HUDEP-2 (cell line): Measurements from ENCODE around the gene XKR7.
"Not testable (repeated sequence)": the region's sequence is repeated elsewhere in the genome, so short reads cannot be mapped to it uniquely, and the experiment has no call there.

Source experiments
- DNase-seq, 76 experiments: peaks; one replicate each; lab custom pipeline; 2025; ENCODE audit not compliant: unreplicated experiment in 76 of 76; lab: John Stamatoyannopoulos, UW

Gene XKR7

GRCh38 chr20:31967830-31968249 is at the start of gene XKR7:
Gene XKR7, plus strand, starts transcription at chr20:31968151. Its CDS starts 25 bp downstream, at chr20:31968176.
- DNase-seq = peak in 2 of 76 experiments; percentile 19 to 24

GRCh38 chr20:31918466-31919105 is 49.4 kb upstream of the XKR7 start:
- no peak for DNase-seq

- no peak for DNase-seq
Observed at GRCh38 chr20:31919410-31920155, 48.4 kb upstream of the XKR7 start.

- DNase-seq = peak in 1 of 76 experiments; percentile 10
Observed at GRCh38 chr20:31920275-31920855, 47.6 kb upstream of the XKR7 start.

- DNase-seq = not testable (repeated sequence)
Observed at GRCh38 chr20:31921480-31921879, 46.5 kb upstream of the XKR7 start.

GRCh38 chr20:31922181-31922580 is 45.8 kb upstream of the XKR7 start:
- no peak for DNase-seq

- no peak for DNase-seq
Observed at GRCh38 chr20:31922588-31922987, 45.4 kb upstream of the XKR7 start.

GRCh38 chr20:31923388-31924331 is 44.3 kb upstream of the XKR7 start:
- no peak for DNase-seq

- DNase-seq = no peak
Observed at GRCh38 chr20:31924561-31924960, 43.4 kb upstream of the XKR7 start.

GRCh38 chr20:31925631-31926030 is 42.3 kb upstream of the XKR7 start:
- no peak for DNase-seq

- DNase-seq = no peak
Observed at GRCh38 chr20:31926493-31926892, 41.5 kb upstream of the XKR7 start.

GRCh38 chr20:31927627-31928159 is 40.3 kb upstream of the XKR7 start:
- no peak for DNase-seq

GRCh38 chr20:31929631-31930030 is 38.3 kb upstream of the XKR7 start:
- DNase-seq = peak in 2 of 76 experiments; percentile 5 to 6

- no peak for DNase-seq
Observed at GRCh38 chr20:31930779-31931178, 37.2 kb upstream of the XKR7 start.

- DNase-seq = no peak
Observed at GRCh38 chr20:31933698-31934097, 34.3 kb upstream of the XKR7 start.

- no peak for DNase-seq
Observed at GRCh38 chr20:31934491-31934890, 33.5 kb upstream of the XKR7 start.

GRCh38 chr20:31934968-31935764 is 32.8 kb upstream of the XKR7 start:
- no peak for DNase-seq

GRCh38 chr20:31936420-31936819 is 31.5 kb upstream of the XKR7 start:
- DNase-seq = no peak

GRCh38 chr20:31937820-31938219 is 30.1 kb upstream of the XKR7 start:
- DNase-seq = no peak

- DNase-seq = no peak
Observed at GRCh38 chr20:31939661-31940060, 28.3 kb upstream of the XKR7 start.
